ENCODE results near the gene PDE8A.
"Not testable (repeated sequence)": the region's sequence is repeated elsewhere in the genome, so short reads cannot be mapped to it uniquely, and the experiment has no call there.

Gene PDE8A

GRCh38 chr15:85157344-85157743 lies 175.7 kb downstream of the PDE8A start:
- no peak overlapping the region for H3K27ac ChIP-seq
- TF ChIP-seq CTCF (conservative IDR thresholded peaks at IDR 0.05) (no peak), ZFX (IDR thresholded peaks at IDR 0.05) (no peak)

- TF ChIP-seq ZFX (IDR thresholded peaks at IDR 0.05) (no peak), CTCF (conservative IDR thresholded peaks at IDR 0.05) (no peak)
- H3K27ac ChIP-seq: no peak overlapping the region
Measured at GRCh38 chr15:85162237-85162636, 180.6 kb downstream of the PDE8A start.

GRCh38 chr15:85164841-85165466 lies 183.3 kb downstream of the PDE8A start:
- no peak overlapping the region for H3K27ac ChIP-seq
- no peak for TF ChIP-seq ZFX (IDR thresholded peaks at IDR 0.05)
- TF ChIP-seq CTCF (conservative IDR thresholded peaks at IDR 0.05): no peak

- H3K27ac ChIP-seq: no peak overlapping the region
- TF ChIP-seq CTCF (conservative IDR thresholded peaks at IDR 0.05) (no peak), ZFX (IDR thresholded peaks at IDR 0.05) (no peak)
Measured at GRCh38 chr15:85167568-85167967, 185.9 kb downstream of the PDE8A start.

GRCh38 chr15:85168642-85169173 lies 187.1 kb downstream of the PDE8A start:
- H3K27ac ChIP-seq: no peak overlapping the region
- TF ChIP-seq ZFX (IDR thresholded peaks at IDR 0.05) (no peak), CTCF (conservative IDR thresholded peaks at IDR 0.05) (peak; percentile 45)

- no peak overlapping the region for H3K27ac ChIP-seq
- no peak for TF ChIP-seq CTCF (conservative IDR thresholded peaks at IDR 0.05)
- no peak for TF ChIP-seq ZFX (IDR thresholded peaks at IDR 0.05)
Measured at GRCh38 chr15:85171736-85172135, 190.1 kb downstream of the PDE8A start.

GRCh38 chr15:85172846-85173490 lies 191.3 kb downstream of the PDE8A start:
- no peak overlapping the region for H3K27ac ChIP-seq
- TF ChIP-seq ZFX (IDR thresholded peaks at IDR 0.05) (no peak), CTCF (conservative IDR thresholded peaks at IDR 0.05) (no peak)

GRCh38 chr15:85173630-85174029 lies 192.0 kb downstream of the PDE8A start:
- H3K27ac ChIP-seq: not testable (repeated sequence)

Measured in C4-2B (cell line).